HG03354 (cell line): ENCODE results near the gene GREB1L.
"Not testable (repeated sequence)": the region's sequence is repeated elsewhere in the genome, so short reads cannot be mapped to it uniquely, and the experiment has no call there.

ENCODE experiments used
- ATAC-seq: cut with Tn5 transposase; IDR thresholded peaks from one replicate; pipeline ENCODE4 v1.9.1; 2021; ENCODE audit warnings: mild to moderate bottlenecking; ENCODE audit not compliant: unreplicated experiment, poor library complexity, severe bottlenecking

GREB1L gene

DNA sequence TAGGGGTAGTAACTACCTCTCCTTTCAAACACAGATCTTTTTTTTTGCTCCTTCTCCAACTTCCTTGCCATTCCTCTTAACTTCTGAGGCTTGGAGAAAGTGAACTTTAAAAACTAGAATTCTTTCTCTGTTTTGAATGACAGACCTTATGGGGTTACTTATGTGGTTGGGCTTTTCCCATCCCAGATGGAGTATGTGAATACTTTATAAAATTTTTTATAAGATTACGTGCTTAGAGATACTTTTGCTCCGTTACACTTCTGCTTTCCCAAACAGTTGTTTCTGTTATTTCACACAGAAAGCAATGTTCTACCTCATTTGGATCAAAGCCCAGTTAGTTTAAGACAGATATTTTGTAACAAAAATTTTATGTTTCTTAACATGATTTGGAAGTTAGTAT, 20.2 kb downstream of the GREB1L start:
- ATAC-seq = no peak

GRCh38 chr18:21262979-21263378, 20.9 kb downstream of the GREB1L start:
- ATAC-seq = no peak

- ATAC-seq = no peak
Observed at GRCh38 chr18:21264651-21265050, 22.6 kb downstream of the GREB1L start.

- ATAC-seq = no peak
Observed at GRCh38 chr18:21265971-21266673, 24.1 kb downstream of the GREB1L start.

- ATAC-seq = no peak
Observed at GRCh38 chr18:21267400-21267799, 25.4 kb downstream of the GREB1L start.

GRCh38 chr18:21269349-21269748, 27.3 kb downstream of the GREB1L start:
- no peak for ATAC-seq

- no peak for ATAC-seq
Observed at GRCh38 chr18:21270453-21270852, 28.4 kb downstream of the GREB1L start.

DNA sequence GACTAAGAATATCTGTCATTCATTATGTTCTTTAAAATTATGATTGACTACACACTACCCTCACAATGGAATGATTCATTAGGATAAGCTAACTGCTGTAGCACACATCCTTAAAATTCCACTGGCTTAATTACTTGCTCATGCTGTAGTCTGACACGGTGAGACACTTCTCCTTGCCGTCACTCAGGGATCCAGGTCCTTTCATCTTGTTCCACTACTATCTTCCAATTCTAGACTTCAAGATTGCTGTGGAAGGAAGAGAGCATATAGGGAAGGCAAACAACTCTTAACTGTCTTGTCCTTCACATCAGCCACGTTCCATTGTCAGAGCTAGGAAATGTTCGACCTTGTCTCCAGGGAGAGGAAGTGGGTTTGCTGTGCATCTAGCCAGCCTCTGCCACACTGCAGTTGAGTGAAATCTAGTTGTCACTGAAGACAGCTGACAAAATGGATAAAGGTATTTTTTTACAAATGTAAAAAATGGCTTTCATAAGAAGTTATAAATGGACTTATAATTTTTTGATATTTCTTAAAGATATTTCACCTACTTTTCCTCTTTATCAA, 30.1 kb downstream of the GREB1L start:
- ATAC-seq = no peak

- ATAC-seq = no peak
Observed at GRCh38 chr18:21273568-21273967, 31.5 kb downstream of the GREB1L start.

GRCh38 chr18:21275645-21276044, 33.6 kb downstream of the GREB1L start:
- no peak for ATAC-seq

GRCh38 chr18:21277578-21277977, 35.5 kb downstream of the GREB1L start:
- no peak for ATAC-seq

DNA sequence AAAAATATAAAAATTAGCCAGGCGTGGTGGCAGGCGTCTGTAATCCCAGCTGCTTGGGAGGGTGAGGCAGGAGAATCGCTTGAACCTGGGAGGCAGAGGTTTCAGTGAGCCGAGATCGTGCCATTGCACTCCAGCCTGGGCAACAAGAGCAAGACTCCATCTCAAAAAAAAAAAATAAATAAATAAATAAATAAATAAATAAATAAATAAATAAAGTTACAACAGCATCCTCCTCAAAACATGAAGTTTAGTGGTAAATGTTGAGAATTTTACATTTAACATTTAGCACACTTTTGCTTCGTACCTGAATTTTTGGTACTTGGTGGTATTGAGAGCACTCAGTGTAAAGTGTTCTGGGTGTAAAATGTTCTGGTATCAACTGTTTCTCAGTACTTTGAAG, 36.2 kb downstream of the GREB1L start:
- not testable (repeated sequence) for ATAC-seq

DNA sequence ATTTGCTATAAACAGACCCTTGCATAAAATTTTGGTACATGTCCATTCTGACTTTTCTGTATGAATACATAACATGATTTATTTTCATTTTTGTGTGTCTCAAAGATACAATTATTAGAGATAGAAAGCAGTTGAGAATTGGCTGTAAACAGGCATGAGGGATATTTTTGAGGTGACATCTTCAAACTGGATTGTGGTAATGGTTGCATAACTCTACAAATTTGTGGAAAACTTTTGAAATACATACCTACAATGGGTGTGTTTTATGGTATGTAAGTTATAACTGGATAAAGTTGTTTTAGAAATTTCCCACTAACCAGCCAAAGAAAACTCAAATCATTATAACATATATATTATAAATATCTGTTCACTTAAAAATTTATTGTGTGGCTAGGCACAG, 39.6 kb downstream of the GREB1L start:
- ATAC-seq = no peak

DNA sequence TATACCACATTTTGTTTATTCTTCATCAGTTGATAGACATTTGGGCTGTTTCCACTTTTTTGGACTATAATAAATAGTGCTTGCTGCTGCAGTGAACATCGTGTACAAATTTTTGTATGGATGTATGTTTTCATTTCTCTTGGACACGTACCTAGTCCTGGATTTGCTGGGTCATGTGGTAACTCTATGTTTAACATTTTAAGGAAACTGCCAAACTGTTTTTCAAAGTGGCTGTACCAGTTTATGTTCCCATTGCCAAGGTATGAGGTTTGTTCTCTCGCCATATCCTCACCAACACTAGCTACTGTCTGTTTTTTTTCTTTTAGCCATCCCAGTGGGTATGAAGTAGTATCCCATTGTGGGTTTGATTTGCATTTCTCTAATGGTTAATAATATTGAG, 42.5 kb downstream of the GREB1L start:
- ATAC-seq = no peak

DNA sequence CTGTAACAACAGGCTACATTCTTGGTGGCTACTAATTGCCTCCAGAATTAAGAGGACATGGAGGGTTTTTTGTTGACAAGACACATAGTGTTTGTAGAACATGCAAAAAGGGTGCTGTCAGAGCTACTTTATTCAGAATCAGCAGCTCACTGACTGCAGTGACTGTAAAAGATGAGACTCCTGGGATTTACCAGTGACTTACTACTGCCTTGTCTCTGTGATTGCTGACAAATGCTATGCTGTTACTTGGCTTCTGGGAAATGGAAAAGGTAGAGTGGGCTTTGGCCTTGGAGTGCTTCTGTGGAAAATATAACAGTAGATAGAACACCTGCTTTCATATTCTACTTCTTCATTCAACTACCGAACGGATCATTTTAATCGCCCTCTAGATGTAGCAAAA, 47.8 kb downstream of the GREB1L start:
- no peak for ATAC-seq

GRCh38 chr18:21291106-21291505, 49.1 kb downstream of the GREB1L start:
- ATAC-seq = no peak

DNA sequence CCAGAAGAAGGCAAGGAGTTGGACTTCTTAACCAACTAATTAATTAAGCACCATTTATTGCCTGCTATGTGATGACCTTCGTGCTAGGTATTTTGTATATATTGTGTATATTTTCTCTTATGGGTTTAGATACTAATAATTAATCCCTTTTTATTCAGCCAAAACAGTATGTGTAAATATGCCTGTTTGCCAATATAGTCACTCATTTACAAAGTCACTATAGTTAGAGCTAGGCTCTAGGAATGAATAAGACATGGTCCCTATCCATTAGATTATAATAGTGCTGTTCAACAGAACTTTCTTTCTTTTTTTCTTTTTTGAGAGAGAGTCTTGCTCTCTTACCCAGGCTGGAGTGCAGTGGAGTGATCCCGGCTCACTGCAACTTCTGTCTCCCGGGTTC, 51.4 kb downstream of the GREB1L start:
- ATAC-seq = no peak

GRCh38 chr18:21295101-21295500, 53.1 kb downstream of the GREB1L start:
- no peak for ATAC-seq

- no peak for ATAC-seq
Observed at GRCh38 chr18:21296045-21296444, 54.0 kb downstream of the GREB1L start.

DNA sequence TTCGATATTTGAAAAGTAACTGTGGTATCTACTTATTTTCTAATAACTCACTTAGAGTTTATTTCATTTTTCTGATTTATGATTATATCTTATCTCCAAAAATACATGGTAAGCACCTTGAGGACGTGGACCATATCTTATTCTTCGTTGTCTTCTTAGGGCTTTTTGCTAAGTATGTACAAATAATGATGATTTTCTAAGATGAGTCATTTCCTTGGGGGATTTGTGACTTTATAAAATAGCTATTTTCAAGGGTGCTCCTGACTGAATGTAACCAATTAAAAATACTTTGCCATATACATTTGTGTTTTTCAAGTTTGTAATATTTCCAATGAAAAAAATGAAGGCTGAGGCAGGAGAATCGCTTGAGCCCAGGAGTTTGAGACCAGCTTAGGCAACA, 56.3 kb downstream of the GREB1L start:
- no peak for ATAC-seq

- no peak for ATAC-seq
Observed at GRCh38 chr18:21300035-21300907, 58.2 kb downstream of the GREB1L start.
